ENCODE measurements around the gene FAM163A. TPM values are rescaled to one million over a fixed set of nuclear protein-coding genes. Genes with fewer than 3 reads are reported as not detected.
A peak's percentile ranks its signal among the peaks of the same experiment; 100 is the strongest.

FAM163A gene
- total and polyA plus RNA-seq, 4 donors = 0.09 TPM; not detected in 3

GRCh38 chr1:179706339-179706941 is 36.7 kb upstream of the FAM163A start:
- Histone ChIP-seq H3K4me3 (no peak overlapping the region), H3K27ac (ENCODE audit: low read depth in 1 of 2, low read length in 1 of 2) (no peak overlapping the region), H3K4me1 (ENCODE audit: control insufficient read depth in 5 of 5, insufficient read depth in 5 of 5, low read length in 5 of 5) (peaks cover 0 to 6% (median 0%) of the 10 kb centered on the region in 5 donors), H3K27me3 (ENCODE audit: control insufficient read depth in 3 of 3, insufficient read depth in 3 of 3, low read length in 2 of 3) (peaks cover 0 to 3% (median 0%) of the 10 kb centered on the region in 3 donors), H3K9me3 (ENCODE audit: control insufficient read depth in 4 of 4, insufficient read depth in 3 of 4, low read length in 3 of 4) (no peaks in the 10 kb centered on the region), H3K36me3 (ENCODE audit: control insufficient read depth in 4 of 4, insufficient read depth in 4 of 4, low read length in 4 of 4) (no peaks in the 10 kb centered on the region), H3K9ac (ENCODE audit: insufficient read depth in 1 of 2, low read length in 2 of 2) (peak overlapping the region in 1 of 2 donors; percentile 1)
- ATAC-seq (ENCODE audit: insufficient read depth, low FRiP score) = no peak
- WGBS, 2 donors = 1 to 3% methylated on average over 3 of the region's 3 CpGs
- peak; percentile 59 for TF ChIP-seq CTCF (IDR thresholded peaks at IDR 0.05; ENCODE audit: control extremely low read depth, extremely low read depth)
- peak; percentile 73 to 85 (median 85) for DNase-seq

- no peak overlapping the region for H3K9ac ChIP-seq (ENCODE audit: insufficient read depth in 1 of 2, low read length in 2 of 2)
- peaks cover 0 to 6% (median 0%) of the 10 kb centered on the region in 5 donors for H3K4me1 ChIP-seq (ENCODE audit: control insufficient read depth in 5 of 5, insufficient read depth in 5 of 5, low read length in 5 of 5)
- H3K36me3 ChIP-seq (ENCODE audit: control insufficient read depth in 4 of 4, insufficient read depth in 4 of 4, low read length in 4 of 4) = no peaks in the 10 kb centered on the region
- no peak for TF ChIP-seq CTCF (IDR thresholded peaks at IDR 0.05; ENCODE audit: control extremely low read depth, extremely low read depth)
- no peak overlapping the region for H3K4me3 ChIP-seq
- DNase-seq = peak in 1 of 3 donors; percentile 19
- H3K27me3 ChIP-seq (ENCODE audit: control insufficient read depth in 3 of 3, insufficient read depth in 3 of 3, low read length in 2 of 3) = peaks cover 0 to 3% (median 0%) of the 10 kb centered on the region in 3 donors
- H3K9me3 ChIP-seq (ENCODE audit: control insufficient read depth in 4 of 4, insufficient read depth in 3 of 4, low read length in 3 of 4) = no peaks in the 10 kb centered on the region
- ATAC-seq (ENCODE audit: insufficient read depth, low FRiP score) = no peak
- 61 to 78% methylated on average over 2 of the region's 2 CpGs for WGBS, 2 donors
- H3K27ac ChIP-seq (ENCODE audit: low read depth in 1 of 2, low read length in 1 of 2) = no peak overlapping the region
Observed at GRCh38 chr1:179707406-179707805, 35.7 kb upstream of the FAM163A start.

GRCh38 chr1:179708434-179709195 is 34.5 kb upstream of the FAM163A start:
- no peak for DNase-seq
- Histone ChIP-seq H3K9ac (ENCODE audit: insufficient read depth in 1 of 2, low read length in 2 of 2) (no peak overlapping the region), H3K9me3 (ENCODE audit: control insufficient read depth in 4 of 4, insufficient read depth in 3 of 4, low read length in 3 of 4) (no peaks in the 10 kb centered on the region), H3K36me3 (ENCODE audit: control insufficient read depth in 4 of 4, insufficient read depth in 4 of 4, low read length in 4 of 4) (no peaks in the 10 kb centered on the region), H3K4me3 (no peak overlapping the region), H3K27ac (ENCODE audit: low read depth in 1 of 2, low read length in 1 of 2) (no peak overlapping the region), H3K4me1 (ENCODE audit: control insufficient read depth in 5 of 5, insufficient read depth in 5 of 5, low read length in 5 of 5) (peaks cover 0 to 6% (median 0%) of the 10 kb centered on the region in 5 donors), H3K27me3 (ENCODE audit: control insufficient read depth in 3 of 3, insufficient read depth in 3 of 3, low read length in 2 of 3) (peaks cover 0 to 3% (median 0%) of the 10 kb centered on the region in 3 donors)
- TF ChIP-seq CTCF (IDR thresholded peaks at IDR 0.05; ENCODE audit: control extremely low read depth, extremely low read depth) = no peak
- 77 to 81% methylated on average over 6 of the region's 6 CpGs for WGBS, 2 donors
- ATAC-seq (ENCODE audit: insufficient read depth, low FRiP score) = no peak

Data from lung (tissue), 12 donors.